ENCODE measurements around the gene LASP1. TPM values are rescaled to one million over a fixed set of nuclear protein-coding genes. Genes with fewer than 3 reads are reported as not detected.
"Not testable (repeated sequence)": the region's sequence is repeated elsewhere in the genome, so short reads cannot be mapped to it uniquely, and the experiment has no call there.

The LASP1 gene
- total RNA-seq, 3 donors from 2014 or later: 74.7 to 109 (median 88.2) TPM

DNA sequence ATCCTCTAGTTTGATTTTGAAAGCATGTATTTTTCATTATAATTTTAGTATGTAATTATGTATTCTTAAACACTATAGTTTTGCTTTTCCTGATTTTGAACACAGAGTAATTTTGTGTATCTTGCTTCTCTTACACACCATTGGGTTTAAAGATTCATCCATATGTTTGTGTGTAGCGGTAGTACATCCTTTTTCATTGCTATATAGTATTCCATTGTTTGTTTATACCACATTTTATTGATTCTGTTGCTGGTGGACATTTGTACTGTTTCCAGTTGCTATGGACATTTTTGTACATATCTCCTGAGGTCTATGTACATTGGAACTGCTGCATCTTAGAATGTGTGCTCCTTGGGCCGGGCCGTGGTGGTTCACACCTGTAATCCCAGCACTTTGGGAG lies 35.0 kb downstream of the LASP1 start:
- Mint-ChIP-seq H3K4me1 (ENCODE audit: low read depth) (peaks cover 39% of the 10 kb centered on the region), H3K9me3 (no peaks in the 10 kb centered on the region), H3K36me3 (ENCODE audit: insufficient read depth) (peaks cover 19% of the 10 kb centered on the region), H3K27me3 (ENCODE audit: low read depth) (no peaks in the 10 kb centered on the region), H3K4me3 (no peak overlapping the region)
- DNase-seq: no peak
- ATAC-seq: no peak

DNA sequence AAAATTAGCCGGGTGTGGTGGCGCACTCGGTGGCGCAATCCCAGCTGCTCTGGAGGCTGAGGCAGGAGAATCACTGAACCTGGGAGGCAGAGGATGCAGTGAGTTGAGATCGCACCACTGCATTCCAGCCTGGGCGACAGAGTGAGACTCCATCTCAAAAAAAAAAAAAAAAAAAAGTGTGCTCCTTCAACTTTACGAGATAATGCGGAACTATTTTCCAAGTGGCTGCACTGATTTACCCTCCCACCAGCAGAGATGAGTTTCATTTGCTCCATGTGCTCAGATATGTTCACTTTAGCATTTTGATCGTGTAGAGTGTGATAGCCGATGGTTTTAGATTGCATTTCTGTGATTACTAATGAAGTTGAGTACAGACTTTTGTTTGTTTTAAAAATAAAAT lies 35.5 kb downstream of the LASP1 start:
- H3K36me3 Mint-ChIP-seq (ENCODE audit: insufficient read depth): peaks cover 20% of the 10 kb centered on the region
- H3K9me3 Mint-ChIP-seq: no peaks in the 10 kb centered on the region
- H3K4me1 Mint-ChIP-seq (ENCODE audit: low read depth): peaks cover 40% of the 10 kb centered on the region

DNA sequence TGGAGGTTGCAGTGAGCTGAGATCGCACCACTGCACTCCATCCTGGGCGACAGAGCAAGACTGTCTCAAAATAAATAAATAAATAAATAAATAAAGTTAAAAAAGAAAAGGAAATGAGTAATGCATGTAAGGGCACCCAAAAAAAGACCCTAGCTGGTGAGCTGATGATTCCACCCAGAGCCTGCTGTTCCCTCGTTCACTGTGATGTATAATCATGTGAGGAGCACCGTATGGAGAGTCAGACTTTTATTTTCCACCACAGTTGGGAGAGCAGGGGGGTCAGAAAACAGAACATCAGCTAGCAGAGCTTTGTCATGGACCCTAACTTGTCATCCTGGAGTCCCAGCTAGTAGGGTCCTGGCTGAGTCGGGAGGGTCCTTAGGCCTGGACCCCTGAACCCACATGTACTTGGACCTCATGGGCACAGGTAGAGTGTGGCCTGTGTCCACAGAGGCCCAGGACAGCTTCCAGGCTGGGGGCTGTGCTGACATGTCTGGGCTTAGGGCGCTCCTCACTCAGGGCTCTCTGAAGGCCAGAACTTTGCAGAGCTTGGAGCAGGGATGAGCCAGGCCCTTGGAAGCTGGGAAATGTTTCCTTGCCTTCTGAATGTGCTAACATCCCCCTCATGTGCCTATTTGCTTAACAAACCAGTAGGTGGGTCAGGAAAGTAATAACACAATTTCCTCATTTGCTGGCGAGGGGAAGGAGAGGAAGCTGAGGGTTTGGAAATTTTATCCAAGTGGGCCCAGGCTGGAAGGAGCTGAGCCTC lies 36.8 kb downstream of the LASP1 start:
- ATAC-seq (no peak), DNase-seq (no peak)
- Mint-ChIP-seq H3K9me3 (no peaks in the 10 kb centered on the region), H3K36me3 (ENCODE audit: insufficient read depth) (peaks cover 22% of the 10 kb centered on the region), H3K27me3 (ENCODE audit: low read depth) (no peaks in the 10 kb centered on the region), H3K4me3 (no peak overlapping the region), H3K4me1 (ENCODE audit: low read depth) (peaks cover 29% of the 10 kb centered on the region)

More for the DNA sequence above, 35.5 kb downstream of the LASP1 start:
- Mint-ChIP-seq H3K4me3 (no peak overlapping the region), H3K27me3 (ENCODE audit: low read depth) (no peaks in the 10 kb centered on the region)
- DNase-seq (no peak), ATAC-seq (no peak)

DNA sequence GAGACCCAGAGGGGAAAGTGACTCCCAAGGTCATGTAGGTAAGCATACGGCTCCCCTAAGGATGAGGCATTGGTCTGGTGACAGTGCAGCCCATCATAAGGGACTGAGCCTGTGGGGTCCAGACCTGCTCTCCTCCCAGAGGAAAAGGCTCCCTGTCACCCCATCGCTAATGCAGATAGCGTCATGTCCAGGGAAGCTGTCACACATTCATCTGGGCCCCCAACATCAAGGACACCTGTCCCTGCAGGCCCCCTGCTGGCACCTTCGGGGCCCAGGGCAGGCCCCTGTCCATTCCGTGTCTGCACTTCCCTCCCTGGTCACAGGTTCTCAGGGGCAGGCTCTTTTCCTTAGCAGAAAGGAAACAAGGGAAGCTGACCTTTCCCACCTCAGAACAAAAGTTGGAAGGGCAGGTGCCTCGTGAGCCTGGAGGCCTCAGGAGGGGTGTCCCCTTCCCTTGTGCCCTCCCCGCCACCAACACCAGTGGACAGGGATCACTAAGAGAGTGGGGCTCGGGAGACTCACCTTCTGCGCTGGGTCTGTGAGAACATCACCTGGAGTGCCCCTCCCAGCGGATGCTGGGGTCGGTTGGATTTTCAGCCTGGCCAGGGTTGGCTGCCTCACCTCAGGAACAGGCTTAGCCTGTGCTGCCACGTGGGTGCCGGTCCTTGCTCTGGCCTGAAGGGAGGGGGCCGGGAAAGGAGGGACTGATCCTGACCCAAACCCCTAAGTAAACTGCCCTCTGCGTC lies 38.2 kb downstream of the LASP1 start:
- H3K9me3 Mint-ChIP-seq: no peaks in the 10 kb centered on the region
- no peak overlapping the region for H3K4me3 Mint-ChIP-seq
- no peak for ATAC-seq
- H3K36me3 Mint-ChIP-seq (ENCODE audit: insufficient read depth): peaks cover 20% of the 10 kb centered on the region
- DNase-seq: no peak
- peaks cover 25% of the 10 kb centered on the region for H3K4me1 Mint-ChIP-seq (ENCODE audit: low read depth)
- no peaks in the 10 kb centered on the region for H3K27me3 Mint-ChIP-seq (ENCODE audit: low read depth)

DNA sequence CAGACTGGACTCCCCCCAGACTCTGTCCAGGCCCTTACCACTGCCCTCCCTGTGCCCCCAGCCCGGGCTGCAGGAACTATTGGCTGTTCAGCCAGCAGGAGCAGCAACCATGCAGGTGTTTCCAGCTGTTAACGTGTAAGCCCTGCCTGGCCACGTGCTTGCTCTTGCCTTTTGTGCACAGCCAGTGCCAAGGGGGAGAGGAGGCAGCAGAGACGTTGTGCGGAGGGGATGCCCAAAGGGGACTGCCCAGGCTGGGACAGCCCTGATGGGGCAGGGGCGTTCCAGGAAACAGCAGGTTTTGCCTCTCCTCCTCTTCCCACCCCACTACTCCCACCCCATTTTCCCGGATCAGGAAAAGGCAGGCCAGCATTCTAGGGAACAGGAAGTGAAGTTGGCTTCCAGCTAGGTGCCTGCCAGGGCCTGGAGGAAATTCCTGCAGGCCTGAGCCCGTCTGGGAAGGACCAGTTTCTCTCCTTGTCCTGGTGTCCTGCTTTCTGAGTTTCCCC lies 38.9 kb downstream of the LASP1 start:
- Mint-ChIP-seq H3K9me3 (no peaks in the 10 kb centered on the region), H3K36me3 (ENCODE audit: insufficient read depth) (peaks cover 16% of the 10 kb centered on the region), H3K4me3 (no peak overlapping the region), H3K27me3 (ENCODE audit: low read depth) (no peaks in the 10 kb centered on the region), H3K4me1 (ENCODE audit: low read depth) (peaks cover 21% of the 10 kb centered on the region)
- DNase-seq (no peak), ATAC-seq (peak in 1 of 2 donors; percentile 27)

DNA sequence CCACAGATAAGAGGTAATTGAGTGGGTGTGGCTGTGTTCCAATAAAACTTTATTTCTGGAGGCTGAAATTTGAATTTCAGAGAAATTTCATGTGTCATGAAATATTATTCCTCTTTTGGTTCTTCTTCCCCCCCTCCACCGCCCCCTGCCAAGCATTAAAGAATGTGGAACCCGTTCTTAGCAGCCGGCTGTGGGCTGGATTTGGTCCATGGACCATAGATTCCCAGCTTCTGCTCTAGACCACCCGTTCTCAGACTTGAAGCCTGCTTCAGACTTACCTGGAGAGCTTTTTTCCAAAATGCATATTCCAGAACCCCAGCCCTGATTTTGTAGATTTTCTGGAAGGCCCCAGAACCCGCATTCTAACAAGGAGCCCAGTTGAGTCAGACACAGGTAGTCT lies 40.5 kb downstream of the LASP1 start:
- DNase-seq: no peak
- peaks cover 15% of the 10 kb centered on the region for H3K36me3 Mint-ChIP-seq (ENCODE audit: insufficient read depth)
- no peak for ATAC-seq
- no peaks in the 10 kb centered on the region for H3K27me3 Mint-ChIP-seq (ENCODE audit: low read depth)
- no peak overlapping the region for H3K4me3 Mint-ChIP-seq
- H3K9me3 Mint-ChIP-seq: no peaks in the 10 kb centered on the region
- peaks cover 19% of the 10 kb centered on the region for H3K4me1 Mint-ChIP-seq (ENCODE audit: low read depth)

DNA sequence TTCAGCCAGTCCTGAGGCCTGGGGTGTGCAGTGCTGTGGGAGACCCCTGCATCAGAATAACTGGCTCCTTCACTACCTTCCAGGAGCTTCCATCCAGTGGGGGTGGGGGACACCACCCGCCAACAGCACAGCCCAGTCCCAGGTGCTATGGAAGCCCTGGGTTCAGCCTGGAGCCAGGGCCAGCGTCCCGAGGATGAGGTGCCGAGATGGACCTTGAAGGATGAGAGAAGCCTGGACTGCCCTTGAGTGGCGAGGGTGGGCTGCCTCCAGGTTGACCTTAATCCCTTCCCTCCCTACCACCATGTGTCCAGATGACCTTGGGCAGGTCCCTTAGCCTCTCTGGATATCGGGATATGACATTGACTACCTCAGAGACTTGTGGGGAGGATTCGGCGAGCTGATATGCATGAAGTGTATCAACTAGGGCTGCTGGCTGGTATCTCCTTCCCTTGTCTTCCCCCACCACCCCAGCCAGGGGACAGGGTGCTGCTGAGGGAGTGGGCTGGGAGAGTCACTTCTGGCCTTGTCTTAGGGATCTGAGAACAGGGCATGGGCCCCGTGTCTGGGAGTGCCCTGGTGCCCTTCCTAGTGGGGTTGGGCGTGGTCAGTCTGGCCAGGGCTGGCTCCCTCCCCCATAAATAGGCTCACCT lies 41.3 kb downstream of the LASP1 start:
- no peak overlapping the region for H3K4me3 Mint-ChIP-seq
- H3K27me3 Mint-ChIP-seq (ENCODE audit: low read depth): no peaks in the 10 kb centered on the region
- H3K36me3 Mint-ChIP-seq (ENCODE audit: insufficient read depth): peaks cover 20% of the 10 kb centered on the region
- ATAC-seq: no peak
- no peak for DNase-seq
- no peaks in the 10 kb centered on the region for H3K9me3 Mint-ChIP-seq
- peaks cover 13% of the 10 kb centered on the region for H3K4me1 Mint-ChIP-seq (ENCODE audit: low read depth)

DNA sequence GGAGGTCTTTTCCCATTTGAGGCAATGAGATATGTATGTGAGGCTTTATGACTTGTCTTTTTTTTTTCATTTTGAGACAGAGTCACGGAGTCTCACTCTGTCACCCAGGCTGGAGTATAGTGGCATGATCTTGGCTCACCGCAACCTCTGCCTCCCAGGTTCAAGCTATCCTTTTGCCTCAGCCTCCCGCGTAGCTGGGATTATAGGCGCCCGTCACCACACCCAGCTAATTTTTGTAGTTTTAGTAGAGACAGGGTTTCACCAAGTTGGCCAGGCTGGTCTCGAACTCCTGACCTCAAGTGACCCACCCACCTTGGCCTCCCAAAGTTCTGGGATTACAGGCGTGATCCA lies 41.8 kb downstream of the LASP1 start:
- not testable (repeated sequence) for H3K27me3 Mint-ChIP-seq (ENCODE audit: low read depth); DNase-seq
- H3K4me1 Mint-ChIP-seq (ENCODE audit: low read depth): peaks cover 12% of the 10 kb centered on the region

DNA sequence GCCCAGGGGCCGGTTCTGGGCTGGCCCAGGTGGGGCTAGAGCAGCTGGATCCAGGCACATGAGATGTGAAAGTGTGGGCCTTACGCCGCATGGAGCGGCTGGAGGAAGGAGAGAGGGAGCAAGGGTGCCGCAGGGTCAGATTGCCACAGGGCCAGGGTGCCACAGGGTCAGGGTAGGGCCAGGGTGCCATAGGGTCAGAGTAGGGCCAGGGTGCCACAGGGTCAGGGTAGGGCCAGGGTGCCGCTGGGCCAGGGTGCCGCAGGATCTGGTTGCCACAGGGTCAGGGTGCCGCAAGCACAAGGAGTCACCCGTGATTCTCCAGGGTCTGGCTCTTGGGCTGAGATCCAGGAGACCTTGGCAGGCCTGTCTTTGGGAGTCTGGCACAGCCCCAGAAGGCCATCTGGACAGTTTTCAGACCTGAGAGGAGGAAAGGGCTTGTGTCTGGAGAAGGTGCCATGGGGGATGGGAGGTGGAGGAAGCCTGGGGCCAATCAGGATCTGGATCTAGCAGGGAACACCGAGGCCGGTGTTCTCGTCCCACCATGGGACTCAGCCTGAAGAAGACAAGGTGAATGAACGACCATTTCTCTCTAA lies 42.5 kb downstream of the LASP1 start:
- DNase-seq (no peak), ATAC-seq (no peak)
- Mint-ChIP-seq H3K9me3 (no peaks in the 10 kb centered on the region), H3K27me3 (ENCODE audit: low read depth) (no peaks in the 10 kb centered on the region), H3K4me1 (ENCODE audit: low read depth) (peaks cover 11% of the 10 kb centered on the region), H3K4me3 (no peak overlapping the region), H3K36me3 (ENCODE audit: insufficient read depth) (peaks cover 24% of the 10 kb centered on the region)

More for the DNA sequence above, 41.8 kb downstream of the LASP1 start:
- not testable (repeated sequence) for ATAC-seq, H3K9me3 Mint-ChIP-seq, H3K4me3 Mint-ChIP-seq
- peaks cover 20% of the 10 kb centered on the region for H3K36me3 Mint-ChIP-seq (ENCODE audit: insufficient read depth)

DNA sequence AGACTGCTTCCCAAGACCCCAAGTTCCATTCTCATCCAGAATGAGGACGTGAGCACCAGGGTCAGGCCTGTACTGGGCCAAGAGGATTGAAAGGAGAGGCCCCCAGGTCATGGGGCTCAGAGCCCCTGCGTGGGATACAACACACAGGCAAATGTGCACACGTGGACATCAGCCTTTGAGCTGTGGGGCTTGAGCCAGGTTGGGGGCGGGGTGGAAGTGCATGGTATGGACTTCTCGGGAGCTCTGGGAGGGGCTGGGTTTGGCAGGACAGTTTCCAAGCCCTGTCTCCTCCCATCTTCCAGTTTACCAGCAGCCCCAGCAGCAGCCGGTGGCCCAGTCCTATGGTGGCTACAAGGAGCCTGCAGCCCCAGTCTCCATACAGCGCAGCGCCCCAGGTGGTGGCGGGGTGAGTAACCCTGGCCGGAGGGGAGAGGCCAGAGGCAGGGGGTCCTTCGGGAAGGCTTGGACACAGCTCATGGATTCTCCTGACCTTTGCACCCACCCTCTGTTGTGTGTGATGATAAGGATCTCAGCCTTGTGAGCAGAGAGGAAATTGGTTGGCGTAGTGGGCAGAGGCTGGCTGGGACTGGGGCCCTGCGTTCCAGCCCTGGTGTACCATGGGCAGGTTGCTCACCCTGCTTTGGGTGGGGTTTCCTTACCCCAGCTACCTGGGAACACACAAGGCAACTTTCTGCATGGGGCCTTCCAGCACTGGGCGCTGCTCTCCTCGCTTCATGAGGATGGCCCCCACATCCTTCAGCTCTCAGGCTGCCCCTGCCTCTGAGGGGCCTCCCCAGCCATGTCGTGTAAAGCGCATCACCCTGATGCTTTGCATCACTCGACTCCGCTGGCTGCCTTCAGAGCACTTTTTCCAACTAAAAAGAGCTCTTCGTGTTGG lies 45.1 kb downstream of the LASP1 start:
- Mint-ChIP-seq H3K4me3 (no peak overlapping the region), H3K4me1 (ENCODE audit: low read depth) (peaks cover 6% of the 10 kb centered on the region), H3K9me3 (no peaks in the 10 kb centered on the region), H3K27me3 (ENCODE audit: low read depth) (no peaks in the 10 kb centered on the region), H3K36me3 (ENCODE audit: insufficient read depth) (peaks cover 30% of the 10 kb centered on the region)
- DNase-seq (no peak), ATAC-seq (no peak)

DNA sequence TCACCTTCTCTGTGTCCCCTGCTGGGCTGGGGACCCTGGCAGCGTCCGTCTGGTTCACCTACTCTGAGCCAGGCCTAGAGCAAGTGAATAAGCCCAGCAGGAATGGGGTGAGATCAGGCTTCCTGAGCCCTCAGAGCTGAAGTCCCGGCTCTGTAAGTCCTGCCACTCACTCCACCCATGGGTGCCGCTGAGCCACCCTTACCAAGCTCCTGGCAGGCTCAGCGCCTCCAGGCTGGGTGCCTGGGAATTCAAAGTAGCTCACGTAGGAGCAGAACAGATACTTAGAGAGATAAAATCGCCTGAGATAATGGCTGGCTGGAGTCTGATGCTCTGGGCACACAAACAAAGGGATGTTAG lies 45.8 kb downstream of the LASP1 start:
- no peak overlapping the region for H3K4me3 Mint-ChIP-seq
- no peaks in the 10 kb centered on the region for H3K9me3 Mint-ChIP-seq
- peaks cover 32% of the 10 kb centered on the region for H3K36me3 Mint-ChIP-seq (ENCODE audit: insufficient read depth)
- H3K4me1 Mint-ChIP-seq (ENCODE audit: low read depth): peaks cover 6% of the 10 kb centered on the region
- DNase-seq (no peak), ATAC-seq (no peak)
- no peaks in the 10 kb centered on the region for H3K27me3 Mint-ChIP-seq (ENCODE audit: low read depth)

DNA sequence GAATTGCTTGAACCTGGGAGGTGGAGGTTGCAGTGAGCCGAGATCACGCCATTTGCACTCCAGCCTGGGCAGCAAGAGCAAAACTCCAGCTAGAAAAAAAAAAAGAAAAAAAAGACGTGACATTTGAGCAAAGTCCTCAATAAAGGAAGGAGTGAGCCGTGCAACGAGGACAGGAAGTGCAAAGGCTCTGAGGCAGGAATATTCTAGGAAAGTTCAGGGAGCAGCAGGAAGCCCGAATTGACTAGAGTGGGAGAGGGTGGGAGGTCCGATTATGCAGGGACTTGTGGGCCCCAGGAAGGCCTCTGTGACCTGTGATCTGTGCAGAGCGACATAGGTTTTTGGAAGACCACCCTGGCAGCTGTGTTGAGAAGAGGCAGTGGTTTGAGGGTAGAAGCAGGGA lies 46.9 kb downstream of the LASP1 start:
- peaks cover 9% of the 10 kb centered on the region for H3K4me1 Mint-ChIP-seq (ENCODE audit: low read depth)
- no peaks in the 10 kb centered on the region for H3K9me3 Mint-ChIP-seq
- ATAC-seq (no peak), DNase-seq (no peak)
- H3K27me3 Mint-ChIP-seq (ENCODE audit: low read depth): no peaks in the 10 kb centered on the region
- H3K36me3 Mint-ChIP-seq (ENCODE audit: insufficient read depth): peaks cover 30% of the 10 kb centered on the region
- H3K4me3 Mint-ChIP-seq: no peak overlapping the region

DNA sequence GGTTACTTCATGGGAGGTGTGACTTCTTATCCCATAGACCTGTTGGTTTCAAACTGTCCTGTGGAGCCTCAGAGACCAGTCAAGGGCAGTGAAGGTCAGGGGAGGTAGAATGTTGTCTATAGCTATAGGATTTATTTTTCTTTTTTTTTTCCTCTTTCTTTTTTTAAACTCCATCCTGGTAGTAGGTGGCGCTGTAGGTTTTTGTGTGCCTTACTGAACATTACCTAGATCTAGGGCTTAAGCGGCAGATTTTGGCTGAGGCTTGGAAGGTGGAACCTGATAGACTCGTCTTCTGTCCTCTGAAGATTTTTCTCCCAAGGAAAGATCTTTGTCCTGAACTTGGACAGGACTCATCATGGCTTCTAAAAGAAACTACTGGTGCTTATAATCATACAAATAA lies 47.4 kb downstream of the LASP1 start:
- Mint-ChIP-seq H3K9me3 (no peaks in the 10 kb centered on the region), H3K4me1 (ENCODE audit: low read depth) (peaks cover 14% of the 10 kb centered on the region), H3K4me3 (no peak overlapping the region), H3K36me3 (ENCODE audit: insufficient read depth) (peaks cover 30% of the 10 kb centered on the region), H3K27me3 (ENCODE audit: low read depth) (no peaks in the 10 kb centered on the region)
- DNase-seq (no peak), ATAC-seq (no peak)

Measured in activated T-cell treated with anti-CD3 and anti-CD28 coated beads, Interleukin-2, amount 50 U/mL, for 4 hours (primary cell).